HG03439 (cell line): ENCODE measurements around the gene UFSP1.
"Not testable (repeated sequence)": the region's sequence is repeated elsewhere in the genome, so short reads cannot be mapped to it uniquely, and the experiment has no call there.

Experiments
- ATAC-seq: cut with Tn5 transposase; IDR thresholded peaks from one replicate; pipeline ENCODE4 v1.9.1; 2021; ENCODE audit warnings: mild to moderate bottlenecking, moderate library complexity; ENCODE audit not compliant: unreplicated experiment

UFSP1 gene

DNA sequence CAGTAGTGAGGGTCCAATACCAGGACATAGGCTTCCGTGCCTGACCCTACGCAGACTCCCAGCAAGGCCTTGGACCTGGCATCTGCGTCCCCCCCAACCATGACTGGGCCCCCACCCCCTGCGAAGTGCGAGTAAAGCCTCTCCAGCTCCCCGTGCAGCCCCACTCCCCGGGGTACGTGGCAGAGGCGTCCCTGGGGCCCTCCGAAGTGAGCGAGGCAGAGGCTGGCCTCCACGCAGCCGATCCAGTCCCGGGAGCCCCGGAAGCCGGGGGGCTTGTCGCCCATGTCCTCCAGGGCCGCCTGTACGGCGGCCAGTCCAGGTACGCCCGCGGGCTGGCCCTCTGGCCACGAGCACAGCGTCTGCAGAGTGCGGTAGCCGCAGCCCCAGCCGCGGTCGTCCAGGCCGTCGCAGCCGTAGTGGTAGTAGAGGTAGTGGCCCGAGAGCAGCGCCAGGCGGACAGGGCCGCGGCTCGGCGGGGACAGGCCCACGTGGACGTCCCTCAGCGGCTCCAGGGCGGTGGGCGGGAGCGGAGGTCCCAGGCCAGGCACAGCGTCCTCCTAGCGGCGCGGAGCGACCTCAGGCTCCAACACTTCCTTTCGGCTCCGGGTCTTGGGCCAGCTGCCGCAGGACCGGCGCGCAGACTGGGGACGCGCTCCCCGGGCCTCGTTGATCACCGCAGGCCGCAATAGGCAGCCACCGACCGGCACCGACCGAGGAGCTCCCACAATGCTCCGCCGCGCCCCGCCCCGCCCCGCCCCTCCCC is at the start of gene UFSP1:
UFSP1 (minus strand) TSS at position 728 of the 763 bp plus-strand sequence; CDS start at position 284, 444 bp downstream.
- peak; percentile 50 for ATAC-seq

DNA sequence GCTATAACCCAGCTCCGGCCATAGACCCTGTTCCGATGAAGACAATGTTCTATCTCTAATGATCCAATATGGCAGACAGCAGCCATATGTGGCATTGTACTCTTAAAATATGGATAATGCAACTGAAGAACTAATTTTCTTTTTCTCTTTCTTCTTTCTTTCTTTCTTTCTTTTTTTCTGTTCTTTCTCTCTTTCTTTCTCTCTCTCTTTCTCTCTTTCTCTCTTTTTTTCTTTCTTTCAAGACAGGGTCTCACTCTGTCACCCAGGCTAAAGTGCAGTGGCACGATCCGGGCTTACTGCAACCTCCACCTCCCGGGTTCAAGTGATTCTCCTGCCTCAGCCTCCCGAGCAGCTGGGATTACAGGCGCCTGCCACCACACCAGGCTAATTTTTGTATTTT is 46.7 kb upstream of the UFSP1 start:
- ATAC-seq, result not testable (repeated sequence)

DNA sequence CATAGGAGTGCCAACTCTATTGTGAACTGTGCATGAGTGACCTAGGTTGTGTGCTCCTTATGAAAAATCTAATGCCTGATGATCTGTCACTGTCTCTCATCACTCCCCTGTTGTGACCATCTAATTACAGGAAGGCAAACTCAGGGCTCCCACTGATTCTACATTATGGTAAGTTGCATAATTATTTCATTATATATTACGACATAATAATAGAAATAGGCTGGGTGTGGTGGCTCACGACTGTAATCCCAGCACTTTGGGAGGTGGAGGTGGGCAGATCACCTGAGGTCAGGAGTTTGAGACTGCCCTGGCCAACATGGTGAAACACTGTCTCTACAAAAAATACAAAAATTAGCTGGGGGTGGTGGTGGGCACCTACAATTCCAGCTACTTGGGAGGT is 45.9 kb upstream of the UFSP1 start:
- not testable (repeated sequence) for ATAC-seq

DNA sequence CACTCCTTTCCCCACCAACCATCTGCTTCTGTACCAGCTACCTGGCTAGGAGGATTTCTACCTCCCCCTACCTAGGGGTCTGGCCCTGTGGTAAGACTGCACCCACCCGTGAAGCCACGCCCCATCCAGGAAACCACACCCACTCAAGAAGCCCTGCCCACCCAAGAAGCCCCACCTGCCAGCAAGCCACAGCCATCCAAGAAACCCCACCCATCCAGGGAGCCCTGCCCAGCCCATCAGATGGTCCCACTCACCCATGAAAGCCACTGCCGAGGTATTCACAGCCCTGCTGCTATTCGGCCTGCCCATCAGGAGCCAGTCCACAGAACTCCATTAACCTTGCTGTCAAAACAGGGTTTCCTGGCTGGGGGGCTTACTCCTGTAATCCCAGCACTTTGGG is 44.2 kb upstream of the UFSP1 start:
- ATAC-seq, result no peak

DNA sequence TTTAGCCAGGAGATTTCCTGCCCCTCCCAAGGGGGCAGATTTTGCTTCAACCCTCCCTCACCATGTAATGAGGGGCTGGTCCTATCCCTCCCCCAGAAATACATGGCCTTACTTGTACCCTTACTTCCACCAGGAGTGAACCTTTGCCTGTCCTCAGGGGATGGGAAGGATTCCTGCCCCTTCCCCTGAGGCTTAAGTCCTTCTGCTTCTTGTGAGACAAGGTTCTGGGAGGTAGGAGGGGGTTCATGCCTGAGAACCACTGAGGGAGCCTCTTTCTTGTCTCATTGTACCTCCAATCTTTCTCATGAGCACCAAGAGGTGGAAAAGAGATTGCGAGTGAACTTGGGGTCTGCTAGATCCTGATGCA is 40.3 kb upstream of the UFSP1 start:
- no peak for ATAC-seq

DNA sequence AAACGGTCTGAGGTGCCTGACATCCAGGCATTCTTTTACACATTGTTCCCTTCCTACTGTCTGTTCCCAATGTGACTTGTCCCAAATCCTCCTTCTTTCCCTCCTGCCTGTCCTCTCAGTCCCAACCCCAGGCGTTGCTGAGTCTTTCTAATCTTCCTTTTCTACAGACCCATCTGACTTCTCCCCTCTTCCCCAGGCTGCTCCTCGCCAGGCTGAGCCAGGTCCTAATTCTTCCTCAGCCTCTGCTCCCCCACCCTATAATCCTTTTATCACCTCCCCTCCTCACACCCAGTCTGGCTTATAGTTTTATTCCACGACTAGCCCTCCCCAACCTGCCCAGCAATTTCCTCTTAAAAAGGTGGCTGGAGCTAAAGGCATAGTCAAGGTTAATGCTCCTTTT is 34.1 kb upstream of the UFSP1 start:
- ATAC-seq, result not testable (repeated sequence)

DNA sequence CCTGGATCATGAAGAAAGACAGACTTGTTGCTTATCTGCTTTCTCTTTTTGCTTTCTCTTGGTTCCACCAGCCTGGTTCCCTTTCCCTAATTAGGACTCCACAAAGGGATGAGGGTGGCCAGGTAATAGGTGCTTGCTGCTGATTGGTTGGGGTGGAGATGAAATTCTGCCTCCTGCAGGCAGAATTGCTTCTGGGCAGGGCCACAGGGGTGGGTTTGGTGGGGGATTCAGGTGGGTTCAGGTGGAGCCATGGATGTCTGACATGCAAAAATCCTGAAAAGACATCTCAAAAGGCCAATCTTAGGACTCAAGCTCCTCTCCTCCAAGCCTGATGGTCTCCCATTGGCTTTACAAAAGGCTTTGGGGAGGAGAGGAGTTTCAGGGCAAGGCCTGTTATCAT is 31.5 kb upstream of the UFSP1 start:
- ATAC-seq, result no peak

DNA sequence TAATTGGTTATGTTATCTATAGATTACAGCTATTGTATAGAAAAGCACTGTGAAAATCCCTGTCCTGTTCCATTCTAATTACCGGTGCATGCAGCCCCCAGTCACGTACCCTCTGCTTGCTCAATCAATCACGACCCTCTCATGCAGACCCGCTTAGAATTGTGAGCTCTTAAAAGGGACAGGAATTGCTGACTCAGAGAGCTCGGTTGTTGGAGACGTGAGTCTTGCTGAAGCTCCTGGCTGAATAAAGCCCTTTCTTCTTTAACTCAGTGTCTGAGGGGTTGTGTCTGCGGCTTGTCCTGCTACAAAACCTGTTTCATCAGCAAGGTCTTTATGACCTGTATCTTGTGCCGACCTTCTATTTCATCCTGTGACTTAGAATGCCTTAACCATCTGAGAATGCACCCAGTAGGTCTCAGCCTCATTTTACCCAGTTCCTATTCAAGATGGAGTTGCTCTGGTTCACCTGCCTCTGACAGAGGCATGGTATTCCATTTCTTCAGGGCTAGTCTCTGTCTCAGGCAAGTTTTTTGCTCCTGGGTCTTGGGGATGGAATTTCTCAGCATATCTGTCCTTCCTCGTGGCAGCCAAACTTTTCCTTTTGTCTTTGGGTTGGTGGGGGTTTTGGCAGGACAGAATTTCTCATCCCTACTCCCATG is 30.4 kb upstream of the UFSP1 start:
- ATAC-seq, result not testable (repeated sequence)

DNA sequence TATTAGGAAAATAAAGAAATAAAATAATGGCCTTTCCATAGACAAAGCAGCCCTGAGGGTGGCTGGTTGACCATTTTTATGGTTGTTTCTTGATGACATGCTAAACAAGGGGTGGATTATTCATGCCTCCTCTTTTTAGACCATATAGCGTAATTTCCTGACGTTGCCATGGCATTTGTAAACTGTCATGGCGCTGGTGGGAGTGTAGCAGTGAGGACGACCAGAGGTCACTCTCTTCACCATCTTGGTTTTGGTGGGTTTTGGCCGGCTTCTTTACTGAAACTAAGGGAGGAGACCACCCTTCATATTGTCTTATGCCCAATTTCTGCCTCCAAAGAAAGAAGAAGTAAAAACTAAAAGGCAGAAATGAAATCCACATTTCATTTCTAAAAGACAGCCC is 29.8 kb upstream of the UFSP1 start:
- not testable (repeated sequence) for ATAC-seq

DNA sequence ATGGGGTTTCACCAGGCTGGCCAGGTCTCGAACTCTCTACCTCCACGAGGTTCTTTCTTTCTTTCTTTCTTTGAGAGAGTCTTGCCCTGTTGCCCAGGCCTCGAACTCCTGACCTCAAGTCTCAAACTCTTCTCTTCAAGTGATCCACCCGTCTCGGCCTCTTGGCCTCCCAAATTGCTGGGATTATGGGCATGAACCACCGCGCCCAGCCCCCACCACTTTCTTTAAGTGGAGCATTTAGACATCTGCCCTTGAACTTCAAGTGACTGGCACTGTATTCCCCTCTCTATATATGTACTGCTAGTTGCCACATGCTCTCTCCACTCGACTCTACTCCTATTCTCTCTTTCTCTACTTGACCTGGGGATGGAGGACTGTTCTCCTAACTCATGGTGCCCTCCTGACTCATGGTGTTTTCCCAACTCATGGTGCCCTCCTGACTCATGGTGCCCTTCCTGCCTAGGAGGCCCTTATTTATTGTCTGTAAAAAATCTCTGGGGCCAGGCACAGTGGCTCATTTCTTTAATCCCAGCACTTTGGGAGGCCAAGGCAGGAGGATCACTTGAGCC is 25.4 kb upstream of the UFSP1 start:
- no peak for ATAC-seq

DNA sequence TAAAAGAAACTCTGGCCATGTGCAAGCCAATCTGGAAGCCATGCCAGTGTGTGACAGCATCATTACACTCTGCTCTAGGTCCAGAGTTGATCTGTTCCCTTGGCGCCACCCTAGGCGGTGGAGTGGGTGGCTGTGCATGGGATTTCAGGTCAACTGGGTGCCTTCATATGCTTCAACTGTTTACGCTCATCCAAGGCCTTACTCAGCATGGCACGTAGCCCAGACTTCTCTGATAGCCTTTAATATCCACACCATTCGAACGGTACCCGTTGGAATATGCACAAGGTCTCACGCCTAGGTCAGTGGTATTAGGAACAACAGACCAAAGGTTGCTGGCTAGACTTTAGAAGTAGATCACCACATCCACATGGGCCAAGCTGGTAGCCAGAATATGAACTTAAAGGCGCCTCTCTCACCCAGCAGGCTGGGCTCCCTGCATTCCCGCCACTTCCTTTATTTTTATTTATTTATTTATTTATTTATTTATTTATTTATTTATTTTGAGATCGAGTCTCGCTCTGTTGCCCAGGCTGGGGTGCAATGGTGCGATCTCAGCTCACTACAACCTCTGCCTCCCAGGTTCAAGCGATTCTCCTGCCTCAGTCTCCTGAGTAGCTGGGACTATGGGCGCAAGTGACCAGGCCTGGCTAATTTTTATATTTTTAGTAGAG is 24.8 kb upstream of the UFSP1 start:
- no peak for ATAC-seq

DNA sequence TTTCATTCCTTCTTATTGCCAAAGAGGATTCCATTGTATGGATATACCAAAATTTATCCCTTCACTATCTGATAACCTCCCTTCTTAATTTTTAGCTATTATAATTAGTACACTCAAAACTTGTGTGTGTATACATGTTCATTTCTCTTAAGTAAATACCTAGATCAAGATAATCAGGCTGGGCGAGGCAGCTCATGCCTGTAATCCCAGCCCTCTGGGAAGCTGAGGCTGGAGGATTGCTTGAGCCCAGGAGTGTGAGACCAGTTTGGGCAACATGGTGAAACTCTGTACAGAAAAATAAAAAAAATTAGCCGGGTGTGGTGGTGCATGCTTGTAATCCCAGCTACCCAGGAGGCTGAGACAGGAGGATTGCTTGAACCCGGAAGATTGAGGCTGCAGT is 22.0 kb upstream of the UFSP1 start:
- ATAC-seq, result no peak

DNA sequence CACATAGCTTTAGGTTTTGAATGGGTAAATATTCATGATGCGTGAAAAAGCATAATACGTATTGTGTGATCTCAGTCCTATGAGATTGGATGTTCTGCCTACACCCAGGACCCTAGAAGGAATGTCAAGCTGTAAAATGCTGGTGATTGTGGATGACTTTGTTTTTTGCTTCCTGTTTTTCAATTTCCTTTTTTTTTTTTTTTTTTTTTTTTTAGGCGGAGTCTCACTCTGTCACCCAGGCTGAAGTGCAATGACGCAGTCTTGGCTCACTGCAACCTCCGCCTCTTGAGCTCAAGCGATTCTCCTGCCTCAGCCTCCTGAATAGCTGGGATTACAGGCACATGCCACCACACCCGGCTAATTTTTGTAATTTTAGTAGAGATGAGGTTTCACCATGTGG is 20.9 kb upstream of the UFSP1 start:
- not testable (repeated sequence) for ATAC-seq

DNA sequence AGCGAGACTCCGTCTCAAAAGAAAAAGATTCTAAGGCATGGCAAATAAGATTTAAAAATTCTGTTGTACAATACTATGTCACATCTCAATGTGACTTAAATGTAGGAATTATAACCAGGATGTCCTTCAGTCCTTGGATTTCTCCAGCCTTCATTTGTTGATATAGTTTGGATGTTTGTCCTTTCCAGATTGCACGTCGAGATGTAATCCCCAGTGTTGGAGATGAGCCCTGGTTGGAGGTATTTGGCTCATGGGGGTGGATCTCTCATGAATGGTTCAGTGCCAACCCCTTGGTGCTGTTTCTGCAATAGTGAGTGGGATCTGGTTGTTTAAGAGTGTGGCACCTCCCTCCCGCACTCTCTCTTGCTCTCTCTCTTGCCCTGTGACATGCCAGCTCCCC is 19.0 kb upstream of the UFSP1 start:
- ATAC-seq, result no peak

DNA sequence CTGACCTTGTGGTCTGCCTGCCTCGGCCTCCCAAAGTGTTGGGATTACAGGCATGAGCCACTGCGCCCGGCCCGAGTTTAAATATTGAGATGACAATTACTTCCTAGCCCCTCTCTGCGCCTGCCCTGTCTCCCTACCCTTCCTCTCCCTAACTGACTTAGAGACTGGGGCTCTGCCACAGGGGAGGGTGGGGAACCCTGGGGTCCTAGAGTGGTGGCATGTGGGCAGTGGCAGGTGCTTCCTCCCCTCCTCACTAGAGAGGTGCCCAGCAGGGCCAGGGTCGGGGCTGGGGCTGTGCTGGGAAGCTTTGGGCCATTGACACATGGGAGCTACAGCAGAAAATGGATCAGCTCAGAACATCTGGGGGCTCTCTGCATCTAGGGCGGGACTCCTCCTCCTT is 13.1 kb upstream of the UFSP1 start:
- no peak for ATAC-seq

DNA sequence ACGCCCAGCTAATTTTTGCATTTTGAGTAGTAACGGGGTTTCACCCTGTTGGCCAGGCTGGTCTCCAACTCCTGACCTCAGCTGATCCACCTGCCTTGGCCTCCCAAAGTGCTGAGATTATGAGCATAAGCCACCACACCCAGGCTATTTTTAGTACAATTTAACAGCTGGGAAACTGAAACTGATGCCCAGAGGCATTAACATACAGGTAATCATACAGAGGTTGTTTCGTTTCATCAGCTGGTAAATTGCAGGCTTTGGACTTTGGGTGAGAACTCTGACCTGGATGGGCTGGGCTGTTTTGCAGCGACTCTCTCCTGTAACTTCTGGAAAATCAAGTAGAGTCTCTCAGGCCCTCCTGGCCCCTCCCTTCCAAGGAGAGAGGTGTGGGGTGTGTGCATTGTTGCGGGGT is 12.4 kb upstream of the UFSP1 start:
- ATAC-seq, result no peak

DNA sequence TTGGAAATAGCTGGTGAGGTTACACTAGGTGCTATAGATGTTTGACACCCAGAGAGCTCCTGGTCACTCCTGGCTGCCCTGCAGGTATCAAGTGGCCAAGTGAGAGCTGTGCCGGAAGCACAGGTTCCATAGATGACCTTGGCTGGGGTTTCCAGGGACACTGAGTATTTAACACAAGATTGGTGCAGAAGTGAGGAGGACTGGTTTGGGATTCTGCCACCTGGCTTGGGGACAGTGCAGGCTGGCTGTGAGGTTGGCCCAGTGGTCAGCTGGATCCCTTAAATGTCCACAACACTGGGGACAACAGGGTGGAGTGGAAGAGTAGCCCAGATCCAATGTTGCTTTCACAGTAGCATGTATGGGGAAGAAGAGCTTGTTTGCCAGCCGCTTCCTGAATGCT is 11.5 kb upstream of the UFSP1 start:
- ATAC-seq, result no peak

DNA sequence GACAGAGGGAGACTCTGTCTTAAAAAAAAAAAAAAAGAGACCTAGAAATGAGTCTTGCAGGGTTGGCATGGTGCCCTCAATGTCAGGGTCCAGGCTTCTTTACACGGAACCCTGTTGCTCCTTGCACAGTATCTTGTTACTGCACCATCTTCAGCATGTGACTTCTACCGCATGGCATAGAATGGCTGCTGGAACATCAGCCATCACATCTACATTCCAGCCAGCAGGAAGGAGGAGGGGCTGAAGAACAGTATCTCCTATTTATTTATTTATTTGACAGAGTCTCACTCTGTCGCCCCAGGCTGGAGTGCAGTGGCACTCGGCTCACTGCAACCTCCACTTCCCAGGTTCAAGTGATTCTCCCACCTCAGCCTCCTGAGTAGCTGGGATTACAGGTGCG is 9.9 kb upstream of the UFSP1 start:
- ATAC-seq, result no peak

DNA sequence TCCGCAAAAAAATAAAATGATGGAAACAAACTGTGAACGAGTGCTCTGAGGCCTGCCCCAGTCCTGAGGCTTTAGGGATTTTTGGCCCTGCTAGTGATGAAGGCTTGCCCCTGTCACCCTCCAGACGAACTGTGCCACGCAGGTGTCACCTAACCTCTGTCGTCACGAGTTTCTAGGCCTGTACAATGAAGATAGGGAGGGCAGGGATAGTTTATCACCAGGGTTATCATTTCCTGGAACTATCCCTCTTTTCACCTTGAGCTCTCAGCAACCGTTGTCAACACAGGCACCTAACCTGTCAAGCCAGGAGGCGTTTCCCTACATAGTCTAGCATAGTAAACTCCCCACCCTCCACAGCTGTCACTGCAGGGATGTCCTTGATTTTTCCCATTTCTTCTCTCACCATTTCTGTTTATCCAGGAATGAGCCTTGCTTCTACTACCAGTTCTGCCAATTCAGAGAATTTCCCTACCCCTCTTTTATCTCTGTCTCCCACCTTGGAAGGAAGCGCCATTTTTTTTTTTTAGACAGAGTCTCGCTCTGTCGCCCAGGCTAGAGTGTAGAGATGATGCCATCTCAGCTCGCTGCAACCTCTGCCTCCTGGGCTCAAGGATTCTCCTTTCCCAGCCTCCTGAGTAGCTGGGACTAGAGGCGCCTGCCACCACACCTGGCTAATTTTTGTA is 8.4 kb upstream of the UFSP1 start:
- no peak for ATAC-seq

DNA sequence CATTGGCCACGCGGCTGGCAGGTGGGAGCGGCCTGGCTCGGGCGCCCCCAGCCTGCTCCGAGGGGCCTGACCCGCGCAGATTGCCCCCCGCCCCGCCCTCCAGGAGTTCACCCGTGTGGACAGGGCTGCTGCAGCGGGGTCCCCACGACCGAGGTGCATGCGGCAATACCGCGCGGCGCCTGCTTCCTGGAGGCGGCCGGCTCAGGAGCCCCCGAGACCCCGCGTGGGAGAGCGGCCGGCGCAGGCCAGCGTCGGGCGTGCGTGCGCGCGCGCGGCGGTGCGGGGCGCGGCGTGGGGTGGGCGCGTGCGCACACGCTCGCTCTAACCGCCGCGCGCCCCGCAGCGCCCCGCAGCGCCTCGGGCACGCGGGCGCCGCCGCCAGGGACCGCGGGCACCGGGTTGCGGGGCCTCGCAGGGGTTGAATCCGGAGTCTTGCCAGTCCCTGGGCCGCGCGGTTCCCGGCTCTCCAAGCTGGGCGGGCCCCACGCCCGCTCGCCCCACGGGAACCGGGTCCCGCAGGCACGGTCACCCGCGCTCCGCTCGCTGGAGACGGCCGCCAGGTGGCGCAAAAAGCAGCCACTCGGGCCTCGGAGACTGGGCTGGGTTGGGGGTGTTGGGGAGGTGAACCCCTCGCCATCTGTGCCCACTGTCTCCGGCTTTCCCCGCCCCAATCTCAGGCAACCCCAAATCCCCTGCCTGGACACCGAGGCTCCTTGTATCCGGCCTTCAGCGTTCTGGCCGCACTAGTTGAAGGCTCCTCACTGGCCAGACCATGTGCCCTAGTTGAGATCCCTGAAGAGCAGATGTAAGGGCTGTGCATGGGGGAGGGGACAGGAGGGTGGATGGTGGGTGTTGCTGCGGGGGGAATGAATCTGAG is 7.5 kb upstream of the UFSP1 start:
- ATAC-seq, result no peak
